Stimulated activated naive B cell treated with anti-CD40 and anti-IgM and Interleukin-4, amounts not matched to agents 10 μg/mL and 1 μg/mL and 100 μg/mL, for 72 hours (primary cell): ENCODE measurements around the gene KCNB1.

Source experiments
- ATAC-seq, 2 donors: fragments of 150-1000 bp; cut with Tn5 transposase; replicated peaks; 2 replicates each; pipeline ENCODE4 v1.10.0; 2021; ENCODE audit warnings: moderate library complexity in 1 of 2
- DNase-seq: peaks from one replicate; pipeline ENCODE4 v3.0.0; 2021
- H3K27ac Mint-ChIP-seq: one replicate; pipeline ENCODE4 v1.8.0; 2022; ENCODE audit warnings: mild to moderate bottlenecking, mixed read lengths
- H3K27me3 Mint-ChIP-seq, 2 donors: one replicate each; pipeline ENCODE4 v1.8.0; 2022; ENCODE audit warnings: mixed read lengths in 2 of 2
- H3K36me3 Mint-ChIP-seq, 2 donors: one replicate each; pipeline ENCODE4 v1.8.0; 2022; ENCODE audit warnings: mixed read lengths in 2 of 2, mild to moderate bottlenecking in 1 of 2
- H3K4me1 Mint-ChIP-seq, 2 donors: one replicate each; pipeline ENCODE4 v1.8.0; 2022; ENCODE audit warnings: mixed read lengths in 2 of 2, mild to moderate bottlenecking in 1 of 2
- H3K4me3 Mint-ChIP-seq, 2 donors: one replicate each; pipeline ENCODE4 v1.8.0; 2022; ENCODE audit warnings: mild to moderate bottlenecking in 2 of 2, mixed read lengths in 2 of 2, moderate library complexity in 1 of 2
- H3K9me3 Mint-ChIP-seq, 2 donors: one replicate each; pipeline ENCODE4 v1.8.0; 2022; ENCODE audit warnings: mixed read lengths in 2 of 2, mild to moderate bottlenecking in 1 of 2

The KCNB1 gene

GRCh38 chr20:49485563-49485962, 3.1 kb upstream of the KCNB1 start:
- H3K9me3 Mint-ChIP-seq = peaks cover 1 to 4% of the 10 kb centered on the region in 2 donors
- DNase-seq (no peak), ATAC-seq (no peak)
- H3K4me1 Mint-ChIP-seq = peaks cover 4 to 9% of the 10 kb centered on the region in 2 donors
- no peak overlapping the region for H3K4me3 Mint-ChIP-seq
- H3K36me3 Mint-ChIP-seq = peaks cover 0 to 5% of the 10 kb centered on the region in 2 donors
- H3K27me3 Mint-ChIP-seq = peaks cover 66 to 83% of the 10 kb centered on the region in 2 donors
- no peak overlapping the region for H3K27ac Mint-ChIP-seq

GRCh38 chr20:49484180-49485140, 2.0 kb upstream of the KCNB1 start:
- DNase-seq (peak; percentile 47), ATAC-seq (peak; percentile 86 to 93)
- Mint-ChIP-seq H3K9me3 (peaks cover 1 to 4% of the 10 kb centered on the region in 2 donors), H3K4me1 (peaks cover 4 to 9% of the 10 kb centered on the region in 2 donors), H3K27ac (peak overlapping the region; percentile 59), H3K27me3 (peaks cover 70 to 85% of the 10 kb centered on the region in 2 donors), H3K36me3 (peaks cover 0 to 5% of the 10 kb centered on the region in 2 donors), H3K4me3 (peak overlapping the region; percentile 78 to 93)

GRCh38 chr20:49483696-49484123, 1.2 kb upstream of the KCNB1 start:
- H3K36me3 Mint-ChIP-seq = peaks cover 0 to 5% of the 10 kb centered on the region in 2 donors
- DNase-seq = no peak
- H3K9me3 Mint-ChIP-seq = peaks cover 4% of the 10 kb centered on the region in 2 donors
- ATAC-seq = peak in 1 of 2 donors; percentile 2
- H3K27me3 Mint-ChIP-seq = peaks cover 70 to 85% of the 10 kb centered on the region in 2 donors
- peak overlapping the region in 1 of 2 donors; percentile 78 for H3K4me3 Mint-ChIP-seq
- H3K27ac Mint-ChIP-seq = no peak overlapping the region
- H3K4me1 Mint-ChIP-seq = peaks cover 4 to 9% of the 10 kb centered on the region in 2 donors

- H3K4me1 Mint-ChIP-seq = peaks cover 4 to 9% of the 10 kb centered on the region in 2 donors
- H3K36me3 Mint-ChIP-seq = peaks cover 0 to 5% of the 10 kb centered on the region in 2 donors
- H3K27ac Mint-ChIP-seq = no peak overlapping the region
- ATAC-seq (no peak), DNase-seq (no peak)
- peak overlapping the region in 1 of 2 donors; percentile 32 for H3K4me3 Mint-ChIP-seq
- H3K9me3 Mint-ChIP-seq = peaks cover 4% of the 10 kb centered on the region in 2 donors
- peaks cover 65 to 85% of the 10 kb centered on the region in 2 donors for H3K27me3 Mint-ChIP-seq
Observed at GRCh38 chr20:49483018-49483695, 689 bp upstream of the KCNB1 start.

- ATAC-seq (no peak), DNase-seq (no peak)
- no peak overlapping the region for H3K4me3 Mint-ChIP-seq
- peaks cover 60 to 88% of the 10 kb centered on the region in 2 donors for H3K27me3 Mint-ChIP-seq
- peaks cover 0 to 5% of the 10 kb centered on the region in 2 donors for H3K36me3 Mint-ChIP-seq
- H3K27ac Mint-ChIP-seq = no peak overlapping the region
- peaks cover 4 to 7% of the 10 kb centered on the region in 2 donors for H3K9me3 Mint-ChIP-seq
- peaks cover 4 to 9% of the 10 kb centered on the region in 2 donors for H3K4me1 Mint-ChIP-seq
Observed at GRCh38 chr20:49482173-49482572, 295 bp downstream of the KCNB1 start.

- Mint-ChIP-seq H3K27me3 (peaks cover 54 to 82% of the 10 kb centered on the region in 2 donors), H3K9me3 (peaks cover 4 to 7% of the 10 kb centered on the region in 2 donors), H3K36me3 (peaks cover 0 to 5% of the 10 kb centered on the region in 2 donors), H3K4me1 (peaks cover 4 to 9% of the 10 kb centered on the region in 2 donors), H3K4me3 (no peak overlapping the region), H3K27ac (no peak overlapping the region)
- ATAC-seq (no peak), DNase-seq (no peak)
Observed at GRCh38 chr20:49481116-49481515, 1.4 kb downstream of the KCNB1 start.

- DNase-seq = no peak
- peaks cover 4 to 7% of the 10 kb centered on the region in 2 donors for H3K9me3 Mint-ChIP-seq
Observed at GRCh38 chr20:49480236-49480635, 2.2 kb downstream of the KCNB1 start.

GRCh38 chr20:49479785-49480184, 2.7 kb downstream of the KCNB1 start:
- ATAC-seq (no peak), DNase-seq (no peak)
- Mint-ChIP-seq H3K4me1 (peaks cover 4 to 9% of the 10 kb centered on the region in 2 donors), H3K36me3 (peaks cover 0 to 5% of the 10 kb centered on the region in 2 donors), H3K27ac (no peak overlapping the region), H3K27me3 (peaks cover 53 to 82% of the 10 kb centered on the region in 2 donors), H3K9me3 (peaks cover 4 to 7% of the 10 kb centered on the region in 2 donors), H3K4me3 (no peak overlapping the region)

More at GRCh38 chr20:49480236-49480635, 2.2 kb downstream of the KCNB1 start:
- Mint-ChIP-seq H3K4me3 (no peak overlapping the region), H3K36me3 (peaks cover 0 to 5% of the 10 kb centered on the region in 2 donors), H3K27ac (no peak overlapping the region), H3K27me3 (peaks cover 53 to 80% of the 10 kb centered on the region in 2 donors), H3K4me1 (peaks cover 4 to 9% of the 10 kb centered on the region in 2 donors)
- no peak for ATAC-seq

GRCh38 chr20:49478754-49479689, 3.4 kb downstream of the KCNB1 start:
- Mint-ChIP-seq H3K4me3 (no peak overlapping the region), H3K4me1 (peaks cover under 1 to 2% of the 10 kb centered on the region in 2 donors), H3K27me3 (peaks cover 48 to 81% of the 10 kb centered on the region in 2 donors), H3K9me3 (peaks cover 4 to 7% of the 10 kb centered on the region in 2 donors), H3K36me3 (peaks cover 0 to under 1% of the 10 kb centered on the region in 2 donors), H3K27ac (no peak overlapping the region)
- no peak for DNase-seq
- ATAC-seq = no peak

- ATAC-seq (no peak), DNase-seq (no peak)
- H3K27ac Mint-ChIP-seq = no peak overlapping the region
- no peak overlapping the region for H3K4me3 Mint-ChIP-seq
- H3K4me1 Mint-ChIP-seq = no peaks in the 10 kb centered on the region
- peaks cover 48 to 75% of the 10 kb centered on the region in 2 donors for H3K27me3 Mint-ChIP-seq
- no peaks in the 10 kb centered on the region for H3K36me3 Mint-ChIP-seq
- peaks cover 4 to 7% of the 10 kb centered on the region in 2 donors for H3K9me3 Mint-ChIP-seq
Observed at GRCh38 chr20:49478266-49478665, 4.2 kb downstream of the KCNB1 start.

GRCh38 chr20:49477200-49477599, 5.3 kb downstream of the KCNB1 start:
- no peak overlapping the region for H3K4me3 Mint-ChIP-seq
- no peaks in the 10 kb centered on the region for H3K36me3 Mint-ChIP-seq
- peaks cover 51 to 67% of the 10 kb centered on the region in 2 donors for H3K27me3 Mint-ChIP-seq
- no peak overlapping the region for H3K27ac Mint-ChIP-seq
- no peaks in the 10 kb centered on the region for H3K4me1 Mint-ChIP-seq
- H3K9me3 Mint-ChIP-seq = peaks cover 4 to 7% of the 10 kb centered on the region in 2 donors
- DNase-seq (no peak), ATAC-seq (no peak)

GRCh38 chr20:49476016-49476355, 6.5 kb downstream of the KCNB1 start:
- Mint-ChIP-seq H3K4me3 (no peak overlapping the region), H3K27me3 (peaks cover 47 to 65% of the 10 kb centered on the region in 2 donors), H3K27ac (no peak overlapping the region), H3K9me3 (peaks cover 0 to 6% of the 10 kb centered on the region in 2 donors), H3K4me1 (no peaks in the 10 kb centered on the region), H3K36me3 (no peaks in the 10 kb centered on the region)
- DNase-seq = no peak
- no peak for ATAC-seq

GRCh38 chr20:49475292-49476015, 7.0 kb downstream of the KCNB1 start:
- DNase-seq (no peak), ATAC-seq (no peak)
- Mint-ChIP-seq H3K9me3 (peaks cover 0 to 6% of the 10 kb centered on the region in 2 donors), H3K36me3 (no peaks in the 10 kb centered on the region), H3K27ac (no peak overlapping the region), H3K27me3 (peaks cover 47 to 65% of the 10 kb centered on the region in 2 donors), H3K4me3 (no peak overlapping the region), H3K4me1 (no peaks in the 10 kb centered on the region)
